ENCODE measurements around the gene GNB4. TPM values are rescaled to one million over a fixed set of nuclear protein-coding genes. Genes with fewer than 3 reads are reported as not detected.

GNB4 gene
- total and polyA plus RNA-seq, 9 of the 15 experiments (the other 6 are each of a cell fraction or from before 2014, with no cell fraction given): 6.8 to 36.7 (median 21.4) TPM

DNA sequence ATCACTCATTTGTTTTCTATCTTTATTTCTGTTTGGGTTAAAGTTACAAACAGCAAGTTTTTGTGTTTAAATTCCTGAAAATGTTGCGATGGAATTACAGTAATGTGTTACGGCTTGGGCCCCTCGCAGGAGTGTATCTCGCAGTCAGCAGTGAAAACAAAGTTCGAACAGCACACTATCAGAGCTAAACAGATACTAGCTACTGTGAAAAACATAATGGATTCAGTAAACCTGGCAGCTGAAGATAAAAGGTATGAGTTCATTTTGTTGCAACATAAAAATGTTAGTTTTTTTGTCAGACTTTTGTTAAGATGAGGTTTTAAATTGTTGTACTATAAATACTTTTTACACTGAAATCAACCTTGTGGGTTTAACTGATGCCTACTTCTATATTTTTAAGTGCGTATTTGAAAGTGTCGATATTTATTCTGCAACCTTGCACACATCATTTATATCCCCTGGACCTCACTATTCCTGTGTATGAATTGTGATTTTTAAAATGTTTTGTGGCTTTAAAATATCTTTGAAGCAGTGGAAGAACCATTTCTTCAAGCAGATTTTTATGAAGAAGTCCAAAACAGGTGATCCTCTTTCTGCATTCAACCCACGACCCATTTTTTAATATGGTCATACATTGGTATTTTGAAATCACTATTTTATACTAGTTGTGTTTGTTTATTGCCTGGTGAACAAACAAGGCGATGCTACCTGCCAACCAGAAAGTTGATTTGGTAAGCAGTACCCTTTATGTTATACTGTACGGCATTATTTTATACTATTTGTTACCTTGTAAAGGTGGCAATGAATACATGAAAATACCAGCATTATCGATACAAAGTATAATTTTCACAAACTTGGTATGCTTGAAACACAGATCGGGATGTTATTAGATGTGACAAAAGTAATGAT is 75.9 kb downstream of the GNB4 start (continued):
- TF ChIP-seq, protein P1, sequence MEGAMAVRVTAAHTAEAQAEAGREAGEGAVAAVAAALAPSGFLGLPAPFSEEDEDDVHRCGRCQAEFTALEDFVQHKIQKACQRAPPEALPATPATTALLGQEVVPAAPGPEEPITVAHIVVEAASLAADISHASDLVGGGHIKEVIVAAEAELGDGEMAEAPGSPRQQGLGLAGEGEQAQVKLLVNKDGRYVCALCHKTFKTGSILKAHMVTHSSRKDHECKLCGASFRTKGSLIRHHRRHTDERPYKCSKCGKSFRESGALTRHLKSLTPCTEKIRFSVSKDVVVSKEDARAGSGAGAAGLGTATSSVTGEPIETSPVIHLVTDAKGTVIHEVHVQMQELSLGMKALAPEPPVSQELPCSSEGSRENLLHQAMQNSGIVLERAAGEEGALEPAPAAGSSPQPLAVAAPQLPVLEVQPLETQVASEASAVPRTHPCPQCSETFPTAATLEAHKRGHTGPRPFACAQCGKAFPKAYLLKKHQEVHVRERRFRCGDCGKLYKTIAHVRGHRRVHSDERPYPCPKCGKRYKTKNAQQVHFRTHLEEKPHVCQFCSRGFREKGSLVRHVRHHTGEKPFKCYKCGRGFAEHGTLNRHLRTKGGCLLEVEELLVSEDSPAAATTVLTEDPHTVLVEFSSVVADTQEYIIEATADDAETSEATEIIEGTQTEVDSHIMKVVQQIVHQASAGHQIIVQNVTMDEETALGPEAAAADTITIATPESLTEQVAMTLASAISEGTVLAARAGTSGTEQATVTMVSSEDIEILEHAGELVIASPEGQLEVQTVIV (CRISPR knock-in tag; IDR thresholded peaks at IDR 0.05; ENCODE audit: borderline replicate concordance): no peak
- TF ChIP-seq TFAP4 (CRISPR knock-in tag; IDR thresholded peaks at IDR 0.05; ENCODE audit: borderline replicate concordance) (no peak; the same call in 1 of the 2 replicates), EWSR1 (IDR thresholded peaks at IDR 0.05; ENCODE audit: borderline replicate concordance, low read depth, partially characterized antibody) (no peak), ETV6 (IDR thresholded peaks at IDR 0.05; ENCODE audit: borderline replicate concordance in 1 of 2, low read depth in 2 of 2, low read length in 1 of 2) (no peak), ETV6 (CRISPR knock-in tag; IDR thresholded peaks at IDR 0.05; ENCODE audit: borderline replicate concordance) (no peak), NFIC (IDR thresholded peaks at IDR 0.05) (peak; percentile 92), SMAD4 (CRISPR knock-in tag; conservative IDR thresholded peaks at IDR 0.05) (peak; percentile 94), PHF20 (IDR thresholded peaks at IDR 0.05; ENCODE audit: partially characterized antibody) (no peak), RFX1 (IDR thresholded peaks at IDR 0.05) (no peak), ETV5 (CRISPR knock-in tag; IDR thresholded peaks at IDR 0.05; ENCODE audit: low read depth) (no peak), RB1 (IDR thresholded peaks at IDR 0.05; ENCODE audit: low read depth) (no peak), HMG20A (CRISPR knock-in tag; conservative IDR thresholded peaks at IDR 0.05) (no peak), CXXC5 (CRISPR knock-in tag; IDR thresholded peaks at IDR 0.05) (peak; percentile 72; the same call in 1 of the 2 replicates), TBP (optimal IDR thresholded peaks at IDR 0.05; ENCODE audit: low read depth, low read length) (no peak), THRA (IDR thresholded peaks at IDR 0.05) (no peak), KAT2B (IDR thresholded peaks at IDR 0.05; ENCODE audit: low read depth, low read length) (no peak), IFI16 (CRISPR knock-in tag; IDR thresholded peaks at IDR 0.05) (no peak), MTA2 (IDR thresholded peaks at IDR 0.05; ENCODE audit: low read depth) (peak; percentile 98), PHB2 (IDR thresholded peaks at IDR 0.05; ENCODE audit: low read depth) (peak; percentile 94)
- TF ChIP-seq, protein P2, sequence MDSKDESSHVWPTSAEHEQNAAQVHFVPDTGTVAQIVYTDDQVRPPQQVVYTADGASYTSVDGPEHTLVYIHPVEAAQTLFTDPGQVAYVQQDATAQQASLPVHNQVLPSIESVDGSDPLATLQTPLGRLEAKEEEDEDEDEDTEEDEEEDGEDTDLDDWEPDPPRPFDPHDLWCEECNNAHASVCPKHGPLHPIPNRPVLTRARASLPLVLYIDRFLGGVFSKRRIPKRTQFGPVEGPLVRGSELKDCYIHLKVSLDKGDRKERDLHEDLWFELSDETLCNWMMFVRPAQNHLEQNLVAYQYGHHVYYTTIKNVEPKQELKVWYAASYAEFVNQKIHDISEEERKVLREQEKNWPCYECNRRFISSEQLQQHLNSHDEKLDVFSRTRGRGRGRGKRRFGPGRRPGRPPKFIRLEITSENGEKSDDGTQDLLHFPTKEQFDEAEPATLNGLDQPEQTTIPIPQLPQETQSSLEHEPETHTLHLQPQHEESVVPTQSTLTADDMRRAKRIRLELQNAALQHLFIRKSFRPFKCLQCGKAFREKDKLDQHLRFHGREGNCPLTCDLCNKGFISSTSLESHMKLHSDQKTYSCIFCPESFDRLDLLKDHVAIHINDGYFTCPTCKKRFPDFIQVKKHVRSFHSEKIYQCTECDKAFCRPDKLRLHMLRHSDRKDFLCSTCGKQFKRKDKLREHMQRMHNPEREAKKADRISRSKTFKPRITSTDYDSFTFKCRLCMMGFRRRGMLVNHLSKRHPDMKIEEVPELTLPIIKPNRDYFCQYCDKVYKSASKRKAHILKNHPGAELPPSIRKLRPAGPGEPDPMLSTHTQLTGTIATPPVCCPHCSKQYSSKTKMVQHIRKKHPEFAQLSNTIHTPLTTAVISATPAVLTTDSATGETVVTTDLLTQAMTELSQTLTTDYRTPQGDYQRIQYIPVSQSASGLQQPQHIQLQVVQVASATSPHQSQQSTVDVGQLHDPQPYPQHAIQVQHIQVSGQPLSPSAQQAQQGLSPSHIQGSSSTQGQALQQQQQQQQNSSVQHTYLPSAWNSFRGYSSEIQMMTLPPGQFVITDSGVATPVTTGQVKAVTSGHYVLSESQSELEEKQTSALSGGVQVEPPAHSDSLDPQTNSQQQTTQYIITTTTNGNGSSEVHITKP (IDR thresholded peaks at IDR 0.05; ENCODE audit: partially characterized antibody): peak; percentile 49

Measured in K562 (cell line).